GM19463 (cell line): Measurements from ENCODE around the gene CREBBP.
A peak's percentile ranks its signal among the peaks of the same experiment; 100 is the strongest.
"Not testable (repeated sequence)": the region's sequence is repeated elsewhere in the genome, so short reads cannot be mapped to it uniquely, and the experiment has no call there.

Experiments
- ATAC-seq: cut with Tn5 transposase; IDR thresholded peaks from one replicate; pipeline ENCODE4 v1.9.1; 2021; ENCODE audit warnings: mild to moderate bottlenecking, moderate library complexity; ENCODE audit not compliant: unreplicated experiment

CREBBP gene

DNA sequence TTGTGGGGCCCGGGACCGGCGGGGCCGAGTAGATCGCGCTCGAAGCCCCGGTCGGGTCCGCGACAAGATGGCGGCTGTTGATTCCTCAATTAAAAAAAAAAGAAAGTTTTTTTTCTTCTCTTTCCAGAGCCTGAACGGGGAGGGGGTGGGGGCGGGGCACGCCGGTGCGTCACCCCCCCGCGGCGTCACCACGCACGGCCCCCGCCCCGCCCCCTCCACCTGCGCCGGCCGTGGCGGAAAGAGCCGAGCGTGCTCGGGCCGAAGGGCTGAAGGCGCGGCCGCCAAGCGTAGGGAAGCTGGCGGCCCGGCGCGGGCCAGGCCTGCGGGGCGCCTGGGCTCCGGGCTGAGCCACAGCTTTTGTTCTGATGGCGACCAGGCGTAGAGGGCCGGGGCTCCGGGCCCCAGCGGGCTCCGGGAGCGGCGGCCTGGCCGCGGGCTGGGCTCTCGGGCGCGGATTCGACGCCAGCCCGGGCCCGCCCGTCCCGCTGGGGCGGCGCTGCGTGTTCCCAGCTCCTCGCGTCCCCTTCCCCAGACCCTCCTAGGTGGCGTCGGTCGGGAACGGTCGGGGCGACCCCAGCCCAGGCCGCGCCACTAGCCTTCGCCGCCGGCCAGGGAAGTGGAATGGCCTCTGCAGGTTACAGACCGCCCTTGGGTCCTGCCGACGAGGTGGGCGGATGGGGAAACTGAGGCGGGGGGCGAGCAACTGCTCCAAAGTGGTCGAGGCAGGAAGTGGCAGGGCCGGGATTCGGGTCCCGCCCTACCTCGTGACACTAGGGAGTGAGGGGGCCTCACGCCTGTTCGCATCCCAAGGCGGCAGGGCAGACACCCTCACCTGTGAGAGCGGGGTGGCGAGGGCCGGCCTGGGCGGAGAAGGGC lies at the start of gene CREBBP:
CREBBP (minus strand) TSS at position 91 of the 876 bp plus-strand sequence. CDS start 797 bp downstream, outside the sequence.
- ATAC-seq = peak; percentile 82

DNA sequence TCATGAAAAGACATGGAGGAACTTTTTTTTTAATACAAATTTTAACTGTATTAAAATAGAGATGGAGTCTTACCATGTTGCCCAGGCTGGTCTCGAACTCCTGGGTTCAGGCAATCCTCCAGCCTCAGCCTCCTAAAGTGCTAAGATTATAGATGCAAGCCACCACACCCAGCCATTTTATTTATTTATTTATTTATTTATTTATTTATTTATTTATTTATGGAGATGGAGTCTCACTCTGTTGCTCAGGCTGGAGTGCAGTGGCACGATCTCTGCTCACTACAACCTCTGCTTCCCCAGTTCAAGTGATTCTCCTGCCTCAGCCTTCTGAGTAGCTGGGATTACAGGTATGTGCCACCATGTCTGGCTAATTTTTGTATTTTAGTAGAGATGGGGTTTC lies 46.6 kb upstream of the CREBBP start:
- not testable (repeated sequence) for ATAC-seq

DNA sequence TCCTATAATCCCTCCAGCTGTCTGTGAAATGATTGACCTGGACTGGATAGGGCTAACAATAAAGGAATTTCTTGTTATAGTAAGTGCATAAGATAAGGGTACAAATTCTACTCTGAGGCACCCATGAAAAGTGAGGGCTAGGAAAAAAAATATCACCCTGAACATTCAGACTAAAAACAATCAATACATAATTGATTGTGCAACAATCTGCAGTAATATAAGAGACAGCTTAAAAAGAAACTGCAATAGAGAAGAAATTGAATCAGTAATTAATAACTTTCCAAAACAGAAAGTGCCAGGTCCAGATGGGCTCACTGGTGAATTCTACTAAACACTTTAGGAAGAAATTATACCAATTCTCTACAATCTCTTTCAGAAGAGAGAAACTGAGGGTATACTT lies 44.2 kb upstream of the CREBBP start:
- ATAC-seq = no peak

DNA sequence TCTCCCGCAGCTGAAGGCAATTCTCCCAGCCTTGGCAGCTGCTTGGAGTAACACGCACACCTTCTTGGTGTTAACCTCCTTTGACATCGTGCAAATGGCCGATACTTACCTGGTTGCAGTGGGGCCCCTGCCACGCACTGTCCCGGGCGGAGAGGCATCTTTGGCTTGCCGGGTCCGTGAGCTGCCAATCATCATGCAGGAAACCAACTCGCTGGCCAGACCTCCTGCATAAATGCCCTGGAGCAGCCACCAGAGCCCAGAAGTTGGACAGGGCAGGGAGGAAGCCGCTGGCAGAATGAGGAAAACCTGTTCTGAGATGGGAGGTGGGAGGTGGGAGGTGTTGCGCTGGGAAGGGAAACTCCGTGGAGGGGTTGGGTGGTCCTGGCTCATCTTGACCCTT lies 41.7 kb upstream of the CREBBP start:
- no peak for ATAC-seq

DNA sequence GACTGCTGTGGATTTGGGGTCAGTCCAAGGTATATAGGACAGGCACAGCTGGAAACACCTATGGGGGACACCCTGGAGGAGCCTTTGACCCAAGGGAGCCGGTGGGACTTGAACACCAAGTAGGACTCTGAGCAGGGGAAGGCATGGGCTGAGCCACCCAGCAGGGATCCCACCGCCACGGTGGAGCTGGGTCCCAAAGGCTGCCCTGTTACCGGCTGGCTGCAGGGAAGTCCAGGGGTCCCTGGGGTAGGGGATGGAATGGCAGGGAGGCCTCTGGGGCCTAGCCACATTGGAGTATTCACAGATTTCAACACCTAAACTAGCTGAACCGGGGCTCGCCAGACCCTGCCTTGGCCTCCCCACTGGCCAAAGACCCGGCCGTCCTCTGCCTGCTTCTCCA lies 39.7 kb upstream of the CREBBP start:
- ATAC-seq = no peak

DNA sequence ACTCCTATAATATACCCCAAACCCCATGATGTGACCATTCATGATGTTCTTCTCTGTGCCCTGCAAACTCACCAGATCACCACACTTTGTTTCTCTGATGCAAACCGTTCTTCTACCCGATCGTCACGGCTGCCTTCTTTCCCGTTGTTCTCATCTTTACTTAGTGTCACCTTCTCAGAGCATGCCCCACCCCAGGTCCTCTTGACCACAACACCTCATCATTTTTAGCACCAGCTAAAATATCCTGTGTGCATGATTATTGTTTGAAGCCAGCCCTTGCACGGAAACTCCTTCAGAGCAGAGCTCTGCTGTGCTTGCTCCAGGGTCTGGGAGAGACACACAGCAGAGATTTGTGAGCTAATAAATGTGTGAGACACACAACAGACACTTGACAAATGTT lies 38.9 kb upstream of the CREBBP start:
- ATAC-seq = no peak

DNA sequence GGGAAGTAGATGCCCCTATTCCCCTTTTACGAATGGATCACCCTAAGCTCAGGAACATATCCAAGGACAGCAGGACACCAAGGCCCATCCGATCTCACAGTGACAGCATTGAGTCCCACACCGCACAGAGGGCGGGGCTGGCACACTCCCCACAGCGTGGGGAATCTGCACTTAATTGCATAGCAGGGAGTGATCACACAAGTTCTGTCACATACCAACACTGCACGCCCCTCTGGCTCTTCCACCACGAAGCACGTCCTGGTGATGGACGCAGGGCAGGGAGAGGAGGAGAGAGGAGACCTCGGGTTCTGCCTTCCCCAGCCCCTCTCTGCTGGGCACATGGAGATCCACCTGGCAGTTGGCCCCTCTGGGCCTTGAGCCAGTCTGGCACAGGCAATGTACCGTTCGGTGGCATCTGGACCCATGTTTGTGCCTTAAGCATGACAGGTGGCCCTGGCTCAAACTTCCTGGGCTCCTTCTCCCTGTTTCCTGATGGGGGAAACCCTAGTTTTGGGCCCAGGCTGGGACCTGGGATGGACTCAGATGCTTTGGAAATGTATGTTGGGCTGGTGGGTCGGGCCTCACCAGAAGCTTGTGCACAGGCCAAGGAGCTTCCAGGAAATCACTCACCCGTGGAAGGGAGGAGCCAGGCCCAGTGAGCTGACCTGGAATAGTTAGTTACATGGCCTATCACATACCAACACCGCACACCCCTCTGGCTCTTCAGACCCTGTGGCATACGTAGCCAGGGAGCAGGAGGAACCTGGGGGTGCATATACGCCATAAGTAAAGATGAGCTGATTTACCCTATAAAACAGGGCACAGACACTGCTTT lies 35.1 kb upstream of the CREBBP start:
- ATAC-seq = no peak

DNA sequence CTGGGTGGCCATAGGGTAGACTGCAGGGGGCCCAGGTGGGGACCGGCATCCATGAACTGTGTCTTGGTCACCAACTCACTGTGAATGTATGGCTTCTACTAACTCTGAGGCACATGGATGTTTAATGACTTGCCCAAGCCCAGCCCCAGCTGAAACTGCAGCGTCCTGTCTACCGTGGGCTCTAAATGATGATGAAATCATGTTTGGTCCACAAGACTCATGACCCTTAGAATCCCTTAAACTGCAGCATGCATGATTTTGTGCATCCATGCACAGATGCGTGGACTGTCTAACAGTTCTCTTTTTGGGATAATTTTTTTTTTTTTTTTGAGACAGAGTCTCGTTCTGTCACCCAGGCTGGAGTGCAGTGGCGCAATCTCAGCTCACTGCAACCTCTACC lies 32.4 kb upstream of the CREBBP start:
- no peak for ATAC-seq

DNA sequence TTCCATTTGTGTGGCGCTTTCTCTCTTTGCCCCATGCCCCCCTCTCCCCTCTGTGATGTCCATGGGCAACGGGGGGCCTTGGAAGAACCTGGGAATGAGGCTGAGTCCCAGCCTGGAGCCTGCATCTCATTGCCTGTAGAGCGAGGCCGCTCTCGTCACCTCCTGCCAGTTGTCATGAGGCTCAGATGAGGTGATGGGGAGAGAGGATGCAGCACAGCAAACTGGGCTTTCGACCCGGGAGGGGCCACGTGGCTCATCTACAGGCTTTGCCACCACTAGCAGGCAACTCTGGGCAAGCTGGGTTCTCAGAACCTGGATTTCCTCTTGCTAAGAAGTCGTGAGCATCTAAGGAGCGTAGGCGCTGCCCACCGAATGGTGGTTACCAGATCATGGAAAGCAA lies 31.9 kb upstream of the CREBBP start:
- no peak for ATAC-seq

DNA sequence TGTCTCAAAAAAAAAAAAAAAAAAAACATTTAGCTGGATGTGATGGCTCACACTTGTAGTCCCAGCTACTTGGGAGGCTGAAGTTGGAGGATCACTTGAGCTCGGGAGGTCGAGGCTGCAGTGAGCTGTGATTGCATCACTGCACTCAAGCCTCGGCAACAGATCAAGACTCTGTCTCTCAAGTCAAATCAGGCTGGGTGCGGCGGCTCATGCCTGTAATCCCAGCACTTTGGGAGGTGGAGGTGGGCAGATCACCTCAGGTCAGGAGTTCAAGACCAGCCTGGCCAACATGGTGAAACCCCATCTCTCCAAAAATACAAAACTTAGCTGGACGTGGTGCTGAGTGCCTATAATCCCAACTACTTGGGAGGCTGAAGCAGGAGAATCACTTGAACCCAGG lies 31.2 kb upstream of the CREBBP start:
- ATAC-seq = not testable (repeated sequence)

DNA sequence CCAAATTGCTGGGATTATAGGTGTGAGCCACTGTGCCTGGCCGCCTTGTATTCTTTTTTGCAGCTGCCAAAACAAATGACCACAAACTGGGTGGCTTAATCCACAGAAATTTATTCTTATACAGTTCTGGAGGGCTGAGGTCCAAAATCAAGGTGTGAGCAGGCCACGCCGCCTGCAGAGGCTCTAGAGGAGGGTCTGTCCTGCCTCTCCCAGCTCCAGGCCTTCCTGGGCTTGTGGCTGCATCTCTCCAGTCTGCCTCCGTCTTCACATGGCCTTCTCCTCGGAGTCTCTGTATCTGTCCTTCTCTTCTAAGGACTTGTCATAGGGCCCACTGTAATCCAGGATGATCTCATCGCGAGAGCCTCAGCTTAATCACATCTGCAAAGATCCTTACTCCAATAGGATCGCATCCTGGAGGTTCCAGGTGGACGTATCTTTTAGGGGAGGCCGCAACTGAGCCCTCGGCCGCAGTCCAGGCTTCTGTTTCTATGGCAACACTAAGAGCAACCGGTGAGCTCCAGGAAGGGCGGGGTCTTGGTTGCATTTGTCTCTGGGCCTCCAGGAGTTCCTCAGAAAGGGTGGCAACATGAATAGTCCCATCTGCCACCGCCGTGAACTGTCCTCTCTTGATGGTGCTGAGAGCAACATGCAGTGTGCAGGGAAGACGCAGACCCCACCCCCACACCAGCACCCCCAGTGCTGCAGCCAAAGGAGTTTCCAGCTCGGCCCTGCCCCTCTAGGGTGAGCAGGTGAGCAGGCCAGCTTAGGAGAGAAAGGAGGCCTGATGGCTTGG lies 29.5 kb upstream of the CREBBP start:
- no peak for ATAC-seq

DNA sequence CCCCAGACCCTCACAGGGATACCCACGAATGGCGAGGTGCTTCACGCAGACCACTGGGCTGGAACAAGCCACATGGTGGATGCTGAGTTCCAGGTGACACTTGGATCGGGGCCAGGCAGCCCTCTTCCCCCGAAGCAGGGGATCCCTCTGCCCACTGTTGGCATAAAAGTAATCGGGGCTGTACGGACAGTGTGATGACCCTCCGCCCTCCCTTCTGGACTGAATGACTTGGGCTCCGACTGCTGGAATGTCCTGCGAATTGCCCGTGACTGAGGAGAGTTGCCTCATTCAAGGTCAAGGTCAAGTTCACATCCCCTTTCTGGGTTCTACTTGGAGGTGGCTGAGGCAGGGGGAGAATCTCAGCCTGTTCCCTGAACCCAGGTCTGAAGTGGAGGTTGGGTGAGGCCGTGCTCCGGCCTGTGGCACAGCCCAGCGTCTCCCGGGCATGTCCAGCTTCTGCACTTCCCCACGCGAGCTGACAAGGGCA lies 28.5 kb upstream of the CREBBP start:
- ATAC-seq = no peak

DNA sequence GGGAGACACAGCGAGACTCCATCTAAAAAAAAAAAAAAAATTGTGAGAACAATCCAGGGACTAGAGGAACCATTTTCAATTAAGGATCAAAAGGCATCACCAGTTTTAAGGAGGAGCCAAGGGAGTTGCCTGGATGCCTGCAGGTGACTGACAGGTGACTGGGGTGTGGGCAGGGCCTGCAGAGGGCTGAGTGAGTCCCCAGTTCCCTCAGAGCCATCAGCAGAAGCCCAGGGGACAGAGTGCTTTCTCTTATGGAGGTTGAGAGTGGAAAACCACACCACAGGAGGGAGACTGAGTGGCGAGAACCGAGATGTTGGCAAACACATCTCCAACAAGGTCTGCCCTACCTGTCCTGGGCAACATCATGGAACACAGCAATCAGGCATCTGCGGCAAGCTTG lies 27.1 kb upstream of the CREBBP start:
- ATAC-seq = no peak

DNA sequence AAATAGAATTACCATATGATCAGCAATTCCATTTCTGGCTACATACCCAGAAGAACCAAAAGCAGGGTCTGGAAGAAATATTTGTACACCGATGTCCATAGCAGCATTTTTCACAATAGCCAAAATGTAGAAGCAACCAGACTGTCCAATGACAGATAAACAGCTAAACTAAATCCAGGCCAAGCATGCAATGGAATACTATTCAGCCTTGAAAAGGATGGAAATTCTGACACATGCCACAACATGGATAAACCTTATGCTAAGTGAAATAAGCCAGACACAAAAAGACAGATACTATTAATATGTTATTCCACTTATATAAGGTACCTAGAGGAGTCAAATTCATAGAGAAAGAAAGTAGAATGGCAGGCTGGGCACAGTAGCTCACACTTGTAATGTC lies 25.9 kb upstream of the CREBBP start:
- no peak for ATAC-seq

DNA sequence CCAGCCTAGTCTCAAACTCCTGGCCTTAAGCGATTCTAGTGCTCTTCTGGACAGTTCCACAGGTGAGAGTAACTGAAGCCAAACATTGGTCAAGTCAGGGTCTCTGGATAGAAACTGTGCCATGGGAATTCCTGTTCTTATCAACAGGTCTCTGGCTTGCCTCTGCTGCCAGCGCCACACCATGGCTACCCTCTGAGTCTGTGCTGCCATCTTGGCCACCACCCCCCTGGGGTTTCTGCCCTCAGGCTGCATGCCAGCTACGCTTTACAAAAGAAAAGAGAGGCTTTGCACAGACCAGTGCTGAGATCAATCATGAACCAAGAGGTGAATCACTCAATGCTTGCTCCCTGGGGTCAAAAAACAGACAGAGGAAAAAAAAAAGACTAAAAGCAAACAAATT lies 24.4 kb upstream of the CREBBP start:
- no peak for ATAC-seq

DNA sequence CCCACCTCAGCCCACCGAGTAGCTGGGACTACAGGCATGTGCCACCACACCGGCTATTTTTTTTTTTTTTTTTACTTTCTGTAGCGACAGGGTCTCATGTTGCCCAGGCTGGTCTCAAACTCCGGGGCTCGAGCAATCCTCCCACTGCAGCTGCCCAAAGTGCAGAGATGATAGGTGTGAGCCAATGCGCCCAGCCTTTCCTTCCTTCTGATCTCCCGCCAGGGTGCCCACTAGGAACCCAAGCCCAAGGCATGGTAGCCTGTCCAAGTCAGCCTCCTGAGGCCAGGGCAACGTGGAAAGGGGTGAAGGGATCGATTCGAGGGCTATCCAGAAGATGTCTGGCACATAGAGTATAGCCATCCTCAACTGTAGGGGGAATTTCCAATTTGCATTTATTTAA lies 9.6 kb upstream of the CREBBP start:
- no peak for ATAC-seq

DNA sequence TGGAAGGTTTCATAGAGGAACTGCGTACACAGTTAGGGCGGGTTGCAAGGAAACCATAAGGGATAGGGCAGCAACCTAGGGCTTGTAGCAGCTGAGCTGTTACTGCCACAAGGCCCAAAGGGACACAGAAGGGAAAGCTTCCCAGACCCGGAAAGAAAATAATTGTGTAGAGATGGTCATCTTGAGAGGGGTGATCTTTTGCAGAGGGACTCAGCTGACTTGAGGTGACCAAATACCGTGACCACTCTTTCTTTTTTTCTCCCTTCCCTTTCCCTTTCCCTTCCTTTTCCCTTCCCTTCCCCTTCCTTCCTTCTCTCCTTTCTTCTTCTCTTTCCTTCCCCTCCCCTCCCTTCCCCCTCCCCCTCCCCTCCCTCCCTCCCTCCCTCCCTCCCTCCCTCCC lies 8.5 kb upstream of the CREBBP start:
- ATAC-seq = no peak

DNA sequence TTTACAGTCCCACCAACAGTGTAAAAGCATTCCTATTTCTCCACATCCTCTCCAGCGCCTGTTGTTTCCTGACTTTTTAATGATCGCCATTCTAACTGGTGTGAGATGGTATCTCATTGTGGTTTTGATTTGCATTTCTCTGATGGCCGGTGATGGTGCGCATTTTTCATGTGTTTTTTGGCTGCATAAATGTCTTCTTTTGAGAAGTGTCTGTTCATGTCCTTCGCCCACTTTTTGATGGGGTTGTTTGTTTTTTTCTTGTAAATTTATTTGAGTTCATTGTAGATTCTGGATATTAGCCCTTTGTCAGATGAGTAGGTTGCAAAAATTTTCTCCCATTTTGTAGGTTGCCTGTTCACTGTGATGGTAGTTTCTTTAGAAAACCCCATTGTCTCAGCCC lies 5.5 kb upstream of the CREBBP start:
- not testable (repeated sequence) for ATAC-seq

DNA sequence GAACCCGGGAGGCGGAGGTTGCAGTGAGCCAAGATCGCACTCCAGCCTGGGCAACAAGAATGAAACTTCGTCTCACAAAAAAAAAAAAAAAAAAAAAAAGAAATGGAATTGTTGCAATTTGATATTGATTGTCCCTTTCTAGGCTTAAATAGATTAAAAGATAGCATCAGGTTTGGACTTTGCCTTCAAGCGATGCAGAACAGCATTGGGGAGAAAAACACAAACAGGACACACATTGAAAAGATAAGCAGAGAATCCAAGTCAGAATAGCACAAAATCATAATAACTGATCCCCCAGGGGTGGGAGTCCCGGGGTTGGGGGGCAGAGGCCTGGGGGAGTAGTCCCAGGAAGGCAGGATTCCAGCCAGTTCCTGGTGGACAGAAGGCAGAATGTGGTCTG lies 3.9 kb upstream of the CREBBP start:
- ATAC-seq = no peak

DNA sequence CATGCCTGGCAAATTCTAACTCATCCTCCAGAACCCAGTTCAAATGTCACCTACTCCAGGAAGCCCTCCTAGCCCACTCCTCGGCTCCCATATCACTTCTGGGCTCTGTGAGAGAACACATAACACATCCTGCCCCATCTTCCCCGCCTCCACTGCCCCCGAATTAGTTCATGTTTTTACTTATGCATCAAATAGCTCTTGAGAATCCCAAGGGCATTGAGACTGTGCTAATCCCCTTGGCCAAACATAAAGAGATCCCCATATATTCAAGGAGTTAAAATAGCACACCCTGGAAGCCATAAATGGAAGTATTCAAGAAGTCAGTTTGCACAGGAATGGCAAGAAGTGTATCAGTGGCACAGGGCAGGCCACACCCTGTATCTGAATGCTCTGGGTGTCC lies 2.0 kb upstream of the CREBBP start:
- no peak for ATAC-seq

DNA sequence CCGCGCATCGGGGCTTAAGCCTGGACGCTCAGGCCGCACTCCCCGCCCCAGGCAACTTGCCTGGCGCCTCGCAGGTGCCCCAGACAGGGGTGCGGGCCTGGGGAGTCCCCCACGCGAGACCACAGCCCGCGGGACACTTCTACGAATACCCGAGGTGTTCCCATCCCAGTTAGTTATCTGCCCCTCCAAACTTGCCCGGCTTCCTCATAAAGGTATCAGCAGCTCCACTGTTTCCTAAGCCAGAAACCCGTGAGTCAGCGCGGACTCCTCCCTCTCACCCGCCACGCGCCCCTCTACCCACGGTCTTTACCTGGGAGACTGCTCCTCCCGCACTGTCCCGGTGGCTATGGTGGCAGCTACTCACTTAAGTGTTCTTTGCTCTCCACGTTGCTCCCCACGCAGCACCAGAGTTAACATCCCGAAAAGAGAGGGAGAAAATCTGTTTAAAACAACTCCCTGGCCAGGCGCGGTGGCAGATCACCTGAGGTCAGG lies 1.0 kb upstream of the CREBBP start:
- no peak for ATAC-seq
